ENCODE data around the gene HS3ST4. TPM values are rescaled to one million over a fixed set of nuclear protein-coding genes. Genes with fewer than 3 reads are reported as not detected.

HS3ST4 gene
- total RNA-seq, 1 donor from 2014 or later = 0.32 TPM

DNA sequence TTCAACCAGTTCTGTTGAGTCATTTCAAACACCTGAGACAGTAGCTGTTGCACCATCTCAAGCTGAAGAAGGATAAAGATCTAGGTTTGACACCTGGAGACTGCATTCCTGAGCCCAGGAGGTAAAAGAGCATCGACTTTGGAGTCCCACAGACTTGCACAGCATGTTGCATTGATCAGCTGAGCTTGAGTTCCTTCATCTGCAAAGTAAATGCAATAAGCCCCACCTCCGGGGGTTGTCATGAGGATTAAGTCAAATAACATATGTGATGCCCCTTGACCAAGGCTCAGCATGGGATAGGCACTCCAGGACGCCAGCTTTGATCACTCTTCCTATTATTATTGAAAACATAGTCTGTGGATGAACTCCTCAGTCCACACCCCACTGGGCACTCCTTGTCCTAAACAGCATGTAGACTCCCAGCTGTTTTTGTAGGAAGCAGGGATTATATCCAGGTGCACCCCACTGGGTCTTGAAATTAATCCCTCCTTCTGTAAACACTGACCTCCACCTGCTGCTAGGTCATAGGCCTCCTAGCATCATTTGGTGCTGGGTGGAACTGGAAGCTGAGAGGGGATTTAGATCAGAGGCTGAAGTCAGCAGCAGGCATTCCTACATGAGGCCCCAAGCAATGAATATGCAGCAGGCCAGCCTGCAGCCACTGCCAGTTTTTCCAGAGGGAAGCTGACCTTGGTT, 259.0 kb downstream of the HS3ST4 start:
- ATAC-seq (no peak), DNase-seq (no peak)
- Histone ChIP-seq H3K27ac (no peak overlapping the region), H3K4me1 (no peaks in the 10 kb centered on the region), H3K4me3 (no peak overlapping the region), H3K9me3 (no peaks in the 10 kb centered on the region), H3K27me3 (no peaks in the 10 kb centered on the region), H3K36me3 (no peaks in the 10 kb centered on the region)
- TF ChIP-seq, protein P1, sequence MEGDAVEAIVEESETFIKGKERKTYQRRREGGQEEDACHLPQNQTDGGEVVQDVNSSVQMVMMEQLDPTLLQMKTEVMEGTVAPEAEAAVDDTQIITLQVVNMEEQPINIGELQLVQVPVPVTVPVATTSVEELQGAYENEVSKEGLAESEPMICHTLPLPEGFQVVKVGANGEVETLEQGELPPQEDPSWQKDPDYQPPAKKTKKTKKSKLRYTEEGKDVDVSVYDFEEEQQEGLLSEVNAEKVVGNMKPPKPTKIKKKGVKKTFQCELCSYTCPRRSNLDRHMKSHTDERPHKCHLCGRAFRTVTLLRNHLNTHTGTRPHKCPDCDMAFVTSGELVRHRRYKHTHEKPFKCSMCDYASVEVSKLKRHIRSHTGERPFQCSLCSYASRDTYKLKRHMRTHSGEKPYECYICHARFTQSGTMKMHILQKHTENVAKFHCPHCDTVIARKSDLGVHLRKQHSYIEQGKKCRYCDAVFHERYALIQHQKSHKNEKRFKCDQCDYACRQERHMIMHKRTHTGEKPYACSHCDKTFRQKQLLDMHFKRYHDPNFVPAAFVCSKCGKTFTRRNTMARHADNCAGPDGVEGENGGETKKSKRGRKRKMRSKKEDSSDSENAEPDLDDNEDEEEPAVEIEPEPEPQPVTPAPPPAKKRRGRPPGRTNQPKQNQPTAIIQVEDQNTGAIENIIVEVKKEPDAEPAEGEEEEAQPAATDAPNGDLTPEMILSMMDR (IDR thresholded peaks at IDR 0.05) = no peak
- intact Hi-C loops (cut with DNase I) = no loop called here

DNA sequence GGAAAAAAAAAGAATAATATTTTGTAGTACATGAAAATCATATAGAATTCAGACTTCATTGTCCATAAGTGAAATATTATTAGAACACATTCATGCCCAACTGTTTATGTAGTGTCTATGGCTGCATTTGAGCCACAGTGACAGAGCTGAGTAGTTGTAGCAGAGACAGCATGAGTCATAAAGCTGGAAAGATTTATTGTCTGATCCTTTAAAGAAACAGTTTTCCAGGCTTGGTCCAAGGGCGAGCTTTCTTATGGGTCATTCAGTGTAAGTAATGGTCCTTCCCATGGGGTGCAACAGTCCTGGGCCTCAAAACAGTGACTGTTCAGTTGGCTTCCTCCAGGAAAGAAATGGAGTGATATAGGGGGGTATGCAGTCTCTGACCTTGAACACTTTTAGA, 260.2 kb downstream of the HS3ST4 start:
- no peaks in the 10 kb centered on the region for H3K9me3 ChIP-seq
- H3K36me3 ChIP-seq = no peaks in the 10 kb centered on the region
- no peak overlapping the region for H3K4me3 ChIP-seq
- no peaks in the 10 kb centered on the region for H3K4me1 ChIP-seq
- TF ChIP-seq, protein P1 (IDR thresholded peaks at IDR 0.05) = no peak
- no peaks in the 10 kb centered on the region for H3K27me3 ChIP-seq
- H3K27ac ChIP-seq = no peak overlapping the region
- no peak for DNase-seq
- intact Hi-C loops (cut with DNase I) = no loop called here
- ATAC-seq = no peak

DNA sequence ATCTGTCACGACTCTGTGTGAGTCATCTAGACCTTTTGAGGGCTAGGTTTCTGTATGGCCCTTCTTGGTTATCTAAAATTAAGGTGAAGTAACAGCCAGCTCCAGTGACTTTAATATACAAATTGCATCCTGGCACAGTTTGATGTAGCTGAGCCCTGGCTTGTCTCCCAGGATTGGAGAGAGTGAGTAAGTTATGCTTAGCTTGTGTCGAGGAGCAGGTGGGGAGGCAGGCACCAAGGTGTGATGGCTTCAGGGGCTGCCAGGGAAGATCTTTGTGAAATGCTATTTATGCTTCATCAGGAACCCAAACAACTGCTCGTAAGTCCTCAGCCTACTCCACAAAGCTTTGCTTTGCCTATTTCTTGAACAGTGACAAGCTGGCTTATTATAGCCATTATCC, 261.2 kb downstream of the HS3ST4 start:
- no peak for DNase-seq
- H3K4me1 ChIP-seq = no peaks in the 10 kb centered on the region
- H3K9me3 ChIP-seq = no peaks in the 10 kb centered on the region
- TF ChIP-seq, protein P1 (IDR thresholded peaks at IDR 0.05) = no peak
- no peaks in the 10 kb centered on the region for H3K27me3 ChIP-seq
- no peak for ATAC-seq
- no peaks in the 10 kb centered on the region for H3K36me3 ChIP-seq
- H3K27ac ChIP-seq = no peak overlapping the region
- intact Hi-C loops (cut with DNase I) = no loop called here
- H3K4me3 ChIP-seq = no peak overlapping the region

DNA sequence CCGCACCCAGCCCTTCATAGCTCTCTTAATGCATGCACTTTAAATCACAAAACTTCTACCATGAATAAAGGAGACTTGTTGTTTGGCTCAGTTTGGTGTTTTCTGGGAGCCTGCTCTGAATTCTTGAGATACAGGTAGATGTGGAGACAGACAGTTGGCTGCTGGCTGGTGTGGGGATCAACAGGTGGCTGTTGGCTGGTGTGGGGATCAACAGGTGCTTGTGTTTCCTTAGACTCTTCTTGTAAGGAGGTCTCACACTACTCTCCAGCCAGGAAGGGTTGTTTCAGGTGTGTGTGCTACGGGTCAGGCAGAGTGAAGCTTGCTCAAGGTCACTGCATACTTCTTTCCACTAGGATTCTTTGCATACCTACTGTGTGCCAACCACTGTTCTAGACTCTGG, 265.9 kb downstream of the HS3ST4 start:
- Histone ChIP-seq H3K4me3 (no peak overlapping the region), H3K36me3 (no peaks in the 10 kb centered on the region), H3K27ac (no peak overlapping the region), H3K27me3 (no peaks in the 10 kb centered on the region), H3K4me1 (no peaks in the 10 kb centered on the region), H3K9me3 (no peaks in the 10 kb centered on the region)
- ATAC-seq = no peak
- intact Hi-C loops (cut with DNase I) = no loop called here
- no peak for DNase-seq
- TF ChIP-seq, protein P1 (IDR thresholded peaks at IDR 0.05) = no peak

DNA sequence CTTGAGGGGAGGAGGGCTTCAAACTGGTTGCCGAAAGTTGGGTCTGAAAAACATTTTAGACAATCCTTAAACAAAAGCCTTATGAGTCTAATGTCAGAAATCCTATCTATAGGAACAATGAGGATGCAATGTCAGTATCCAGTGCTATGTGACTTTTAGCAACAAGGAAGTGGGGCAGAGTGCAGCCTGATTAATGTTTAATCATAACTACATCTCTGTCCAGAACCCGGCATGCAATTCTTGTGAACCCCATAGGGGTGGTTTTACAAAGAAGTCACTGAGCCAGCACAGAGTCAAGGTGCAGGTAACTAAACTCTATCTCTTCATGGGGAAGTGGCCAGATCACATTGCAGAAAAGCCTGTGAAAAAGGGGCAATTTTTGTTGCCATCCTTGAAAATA, 267.5 kb downstream of the HS3ST4 start:
- TF ChIP-seq, protein P1 (IDR thresholded peaks at IDR 0.05) = no peak
- ATAC-seq (no peak), DNase-seq (no peak)
- Histone ChIP-seq H3K27me3 (no peaks in the 10 kb centered on the region), H3K4me1 (no peaks in the 10 kb centered on the region), H3K36me3 (no peaks in the 10 kb centered on the region), H3K4me3 (no peak overlapping the region), H3K27ac (no peak overlapping the region), H3K9me3 (no peaks in the 10 kb centered on the region)
- intact Hi-C loops (cut with DNase I) = no loop called here
